Transverse colon (tissue), 4 donors: ENCODE results near the gene TADA1.

Source experiments
- CTCF ChIP-seq, 5 experiments: fragments of 200-600 bp in 3 of 5; fragments of 450-650 bp in 2 of 5; sonication (generic) in 3 of 5; IDR thresholded peaks; 1 replicate in 2 of 5; 2 replicates in 3 of 5; pipeline ENCODE4 v1.5.1; 2016 to 2017; ENCODE audit warnings: antibody characterized with exemption in 5 of 5, inconsistent platforms in 3 of 5, mild to moderate bottlenecking in 2 of 5, moderate library complexity in 1 of 5
- POLR2A ChIP-seq: fragments of 450-650 bp; IDR thresholded peaks from one replicate; pipeline ENCODE4 v1.6.1; 2016; ENCODE audit warnings: antibody characterized with exemption, mild to moderate bottlenecking, moderate library complexity
- POLR2AphosphoS5 ChIP-seq, 3 donors: sonication (generic); formaldehyde crosslinking; IDR thresholded peaks; one replicate each; pipeline ENCODE4 v1.6.1; 2016; ENCODE audit warnings: antibody characterized with exemption in 3 of 3

GRCh38 chr1:166848193-166848592 lies 27.9 kb downstream of the TADA1 start:
- TF ChIP-seq CTCF (IDR thresholded peaks at IDR 0.05), result no peak
- no peak for TF ChIP-seq POLR2A
- TF ChIP-seq POLR2AphosphoS5 (IDR thresholded peaks at IDR 0.05), result no peak
